Endothelial cell of umbilical vein (primary cell): ENCODE results near the gene SLCO2A1. TPM values are rescaled to one million over a fixed set of nuclear protein-coding genes. Genes with fewer than 3 reads are reported as not detected.

Source experiments
- BruUV-seq: library from RNA; stranded (reverse); fragments of 400-500 nt; replicated peaks from 2 replicates; lab custom pipeline; 2021; lab: Mats Ljungman, UMichigan
- CTCF ChIA-PET: fragments of 300-600, 350-600 bp; sonication (Branson Sonifier 250); formaldehyde crosslinking; loops from one replicate; lab custom pipeline; 2021; ENCODE audit warnings: antibody characterized with exemption, inconsistent platforms; lab: Charles Lee
- POLR2A ChIA-PET: fragments of 300-600, 350-600 bp; sonication (Branson Sonifier 250); formaldehyde crosslinking; loops from one replicate; lab custom pipeline; 2021; ENCODE audit warnings: antibody characterized with exemption, inconsistent platforms; lab: Charles Lee
- DNase-seq: peaks from one replicate; pipeline ENCODE4 v3.0.0-alpha.2; 2011; ENCODE audit warnings: low read depth, low spot score
- FAIRE-seq: peaks from 2 replicates; lab custom pipeline; 2011; peaks lifted over from hg19 to GRCh38; lab: Jason Lieb, UNC
- H2AFZ ChIP-seq: 2 replicates; pipeline ENCODE4 v1.6.0; 2012; ENCODE audit warnings: low read depth, low read length, control low read depth, inconsistent platforms
- H3K27ac ChIP-seq: 2 replicates; pipeline ENCODE4 v1.5.1; 2011; ENCODE audit warnings: low read depth, mild to moderate bottlenecking, control low read depth, low read length, moderate library complexity; ENCODE audit not compliant: insufficient read depth
- H3K27me3 ChIP-seq, 2 experiments: 2 replicates each; pipeline versions ENCODE4 v1.6.0 to v1.6.1; 2011; ENCODE audit warnings: low read length in 2 of 2, mixed read lengths in 1 of 2; ENCODE audit not compliant: control insufficient read depth in 2 of 2, insufficient read depth in 2 of 2
- H3K36me3 ChIP-seq, 2 experiments: 2 replicates in 1 of 2; 3 replicates in 1 of 2; pipeline ENCODE4 v1.5.1; 2011; ENCODE audit warnings: low read length in 2 of 2, mild to moderate bottlenecking in 1 of 2, moderate library complexity in 1 of 2; ENCODE audit not compliant: control insufficient read depth in 2 of 2, insufficient read depth in 2 of 2; ENCODE audit errors: extremely low read depth in 1 of 2
- H3K4me1 ChIP-seq: 3 replicates; pipeline ENCODE4 v1.5.1; 2011; ENCODE audit warnings: mild to moderate bottlenecking, low read length; ENCODE audit not compliant: control insufficient read depth, insufficient read depth; ENCODE audit errors: extremely low read depth
- H3K4me2 ChIP-seq: 2 replicates; pipeline ENCODE4 v1.6.1; 2011; ENCODE audit warnings: low read length, control low read depth, mixed read lengths; ENCODE audit not compliant: insufficient read depth
- H3K4me3 ChIP-seq, 3 experiments: fragments of 200-600 bp in 1 of 3; sonication (generic), shearing (Covaris generic) in 1 of 3; replicated peaks in 1 of 3; 2 replicates each; pipeline ENCODE4 v1.5.1; 2011 to 2016; ENCODE audit warnings: control low read depth in 3 of 3, low read length in 3 of 3, mild to moderate bottlenecking in 2 of 3, inconsistent platforms in 1 of 3, low read depth in 1 of 3, moderate library complexity in 1 of 3; ENCODE audit not compliant: insufficient read depth in 1 of 3
- H3K79me2 ChIP-seq: 2 replicates; pipeline ENCODE4 v1.6.0; 2012; ENCODE audit warnings: low read length, inconsistent platforms; ENCODE audit not compliant: control insufficient read depth, insufficient read depth
- H3K9ac ChIP-seq: replicated peaks from 2 replicates; pipeline ENCODE3; 2011; ENCODE audit warnings: low read length, control low read depth; ENCODE audit not compliant: insufficient read depth; ENCODE audit errors: extremely low read depth
- H3K9me1 ChIP-seq: replicated peaks from 3 replicates; pipeline ENCODE4 v1.6.0; 2011; ENCODE audit warnings: mild to moderate bottlenecking, low read length; ENCODE audit not compliant: control insufficient read depth, insufficient read depth; ENCODE audit errors: extremely low read depth
- H3K9me3 ChIP-seq: replicated peaks from 2 replicates; pipeline ENCODE4 v1.5.1; 2012; ENCODE audit warnings: low read length, inconsistent platforms; ENCODE audit not compliant: control insufficient read depth, insufficient read depth
- H4K20me1 ChIP-seq: replicated peaks from 2 replicates; pipeline ENCODE3; 2011; ENCODE audit warnings: mild to moderate bottlenecking, low read length; ENCODE audit not compliant: control insufficient read depth, insufficient read depth; ENCODE audit errors: extremely low read depth
- EZH2 ChIP-seq: IDR thresholded peaks from 2 replicates; pipeline ENCODE4 v1.6.1; 2012; ENCODE audit warnings: borderline replicate concordance, low read depth, mild to moderate bottlenecking, moderate library complexity, low read length, inconsistent platforms; ENCODE audit not compliant: severe bottlenecking
- FOS ChIP-seq: IDR thresholded peaks from 2 replicates; pipeline ENCODE4 v1.6.1; 2011; ENCODE audit warnings: mild to moderate bottlenecking, low read length, moderate library complexity, borderline replicate concordance; ENCODE audit not compliant: insufficient read depth
- GATA2 ChIP-seq: IDR thresholded peaks from 2 replicates; pipeline ENCODE4 v1.7.0; 2011; ENCODE audit warnings: low read depth, mild to moderate bottlenecking, moderate library complexity, mixed read lengths, low read length; ENCODE audit not compliant: insufficient read length, insufficient read depth
- JUN ChIP-seq: IDR thresholded peaks from 2 replicates; pipeline ENCODE4 v1.6.1; 2011; ENCODE audit warnings: borderline replicate concordance, low read depth; ENCODE audit not compliant: insufficient read length, insufficient read depth
- MAX ChIP-seq: IDR thresholded peaks from 2 replicates; pipeline ENCODE4 v1.6.1; 2011; ENCODE audit not compliant: insufficient read depth, insufficient read length
- MYC ChIP-seq: IDR thresholded peaks from one replicate; pipeline ENCODE4 v1.6.1; 2011; ENCODE audit warnings: mild to moderate bottlenecking, low read depth, low read length
- POLR2A ChIP-seq: IDR thresholded peaks from 2 replicates; pipeline ENCODE4 v1.6.1; 2012; ENCODE audit warnings: low read depth, mild to moderate bottlenecking, control low read depth, low read length
- POLR2AphosphoS5 ChIP-seq: IDR thresholded peaks from 2 replicates; pipeline ENCODE4 v1.6.1; 2012; ENCODE audit warnings: low read depth, mild to moderate bottlenecking, control low read depth, low read length, moderate library complexity; ENCODE audit not compliant: insufficient read depth
- dilution Hi-C: fragments of 300-500 bp; cut with MboI; formaldehyde crosslinking; loops from one replicate; pipeline ENCODE4 v1.15.0; 2019; ENCODE audit warnings: low sequenced_read_pairs; ENCODE audit not compliant: extremely low pct_ligation_motif_present
- intact Hi-C: fragments of 100-400 bp; cut with micrococcal nuclease; formaldehyde crosslinking; loops from one replicate; pipeline ENCODE4 v1.10.0; 2022
- polyA plus RNA-seq, 4 experiments: library from polyadenylated mRNA; depleted of rRNA in 3 of 4; stranded (reverse) in 3 of 4; unstranded in 1 of 4; fragments of >200 nt; gene quantifications; 2 replicates each; pipeline versions ENCODE4 v1.2.1 to v1.2.3, GENCODE V29; 2011 to 2012; ENCODE audit warnings: missing spikeins in 1 of 4
- total RNA-seq: library from RNA; stranded (reverse); gene quantifications from 2 replicates; pipeline ENCODE4 v1.2.3, GENCODE V29; 2021
- TF ChIP-seq, protein P1 (sequence below), 2 donors: IDR thresholded peaks; 1 replicate in 1 of 2; 2 replicates in 1 of 2; pipeline ENCODE4 v1.5.1; 2011; ENCODE audit warnings: low read length in 2 of 2, mild to moderate bottlenecking in 2 of 2, moderate library complexity in 2 of 2, control low read depth in 1 of 2, inconsistent platforms in 1 of 2, low read depth in 1 of 2; ENCODE audit not compliant: insufficient read depth in 1 of 2; ENCODE audit errors: extremely low read depth in 1 of 2

The SLCO2A1 gene
- total and polyA plus RNA-seq, 2 donors (not counting 3 experiments of a cell fraction or from before 2014, with no cell fraction given) = 1.4 to 11.9 TPM

GRCh38 chr3:133944181-133944580 is 85.5 kb downstream of the SLCO2A1 start:
- no peak for FAIRE-seq
- ChIA-PET CTCF (interaction anchor here (0.6 to 4.6 kb wide), 5 partner anchors 16 to 268 kb away, joined by 3 to 39 read pairs (median 3); no protein-coding TSS in a partner anchor), POLR2A (interaction anchor here (1.0 kb wide), 1 partner anchor 268 kb away, joined by 3 read pairs; no protein-coding TSS in a partner anchor)
- dilution Hi-C loops = loop anchor here (25.0 kb wide), 1 partner anchor 268 kb away; no protein-coding TSS in a partner anchor
- Histone ChIP-seq H4K20me1 (no peaks in the 10 kb centered on the region), H3K36me3 (no peaks in the 10 kb centered on the region), H3K9ac (peak overlapping the region; percentile 72), H3K4me1 (peaks cover 67% of the 10 kb centered on the region), H2AFZ (no peak overlapping the region), H3K79me2 (no peaks in the 10 kb centered on the region), H3K27ac (peak overlapping the region; percentile 88), H3K9me3 (no peaks in the 10 kb centered on the region), H3K4me3 (no peak overlapping the region), H3K4me2 (peak overlapping the region; percentile 25), H3K9me1 (no peaks in the 10 kb centered on the region), H3K27me3 (no peaks in the 10 kb centered on the region)
- intact Hi-C loops = loop anchor here (1.0 to 10.0 kb wide), 6 partner anchors 85 to 539 kb away; partner anchors contain the start of genes CDV3 and SLCO2A1
- TF ChIP-seq POLR2A = no peak
- no peak for TF ChIP-seq GATA2
- TF ChIP-seq EZH2 = no peak
- no peak for TF ChIP-seq MYC
- TF ChIP-seq, protein P1, sequence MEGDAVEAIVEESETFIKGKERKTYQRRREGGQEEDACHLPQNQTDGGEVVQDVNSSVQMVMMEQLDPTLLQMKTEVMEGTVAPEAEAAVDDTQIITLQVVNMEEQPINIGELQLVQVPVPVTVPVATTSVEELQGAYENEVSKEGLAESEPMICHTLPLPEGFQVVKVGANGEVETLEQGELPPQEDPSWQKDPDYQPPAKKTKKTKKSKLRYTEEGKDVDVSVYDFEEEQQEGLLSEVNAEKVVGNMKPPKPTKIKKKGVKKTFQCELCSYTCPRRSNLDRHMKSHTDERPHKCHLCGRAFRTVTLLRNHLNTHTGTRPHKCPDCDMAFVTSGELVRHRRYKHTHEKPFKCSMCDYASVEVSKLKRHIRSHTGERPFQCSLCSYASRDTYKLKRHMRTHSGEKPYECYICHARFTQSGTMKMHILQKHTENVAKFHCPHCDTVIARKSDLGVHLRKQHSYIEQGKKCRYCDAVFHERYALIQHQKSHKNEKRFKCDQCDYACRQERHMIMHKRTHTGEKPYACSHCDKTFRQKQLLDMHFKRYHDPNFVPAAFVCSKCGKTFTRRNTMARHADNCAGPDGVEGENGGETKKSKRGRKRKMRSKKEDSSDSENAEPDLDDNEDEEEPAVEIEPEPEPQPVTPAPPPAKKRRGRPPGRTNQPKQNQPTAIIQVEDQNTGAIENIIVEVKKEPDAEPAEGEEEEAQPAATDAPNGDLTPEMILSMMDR (IDR thresholded peaks at IDR 0.05; ENCODE audit: extremely low read depth in 1 of 2, insufficient read depth in 1 of 2, low read depth in 1 of 2, low read length in 2 of 2) = no peak
- no peak for TF ChIP-seq JUN
- TF ChIP-seq FOS = no peak
- no peak for TF ChIP-seq MAX
- no peak for TF ChIP-seq POLR2AphosphoS5
- DNase-seq = peak; percentile 53
- no TSS peak for BruUV-seq
